Measurements from ENCODE around the gene LIF.

GRCh38 chr22:30279046-30279788 is 32.7 kb upstream of the LIF start:
- TF ChIP-seq CTCF (IDR thresholded peaks at IDR 0.05 in 4 of 5, conservative IDR thresholded peaks at IDR 0.05 in 1 of 5): no peak
- TF ChIP-seq POLR2A (IDR thresholded peaks at IDR 0.05): no peak
